H1 (cell line): ENCODE data around the gene STH. TPM values are rescaled to one million over a fixed set of nuclear protein-coding genes. Genes with fewer than 3 reads are reported as not detected.

ENCODE experiments used
- CTCF ChIA-PET: fragments of 300-600 bp; sonication (Branson Sonifier 250); formaldehyde crosslinking; loops from one replicate; lab custom pipeline; 2021; ENCODE audit not compliant: partially characterized antibody; lab: Charles Lee
- POLR2A ChIA-PET: fragments of 300-600 bp; sonication (Branson Sonifier 250); formaldehyde crosslinking; loops from one replicate; lab custom pipeline; 2021; ENCODE audit warnings: inconsistent platforms; ENCODE audit not compliant: partially characterized antibody; lab: Charles Lee
- DNase-seq, 2 experiments: peaks; one replicate each; pipeline versions ENCODE4 v3.0.0 to v3.0.0-alpha.2; 2010 to 2022; ENCODE audit warnings: low spot score in 2 of 2, low read depth in 1 of 2, mixed read lengths in 1 of 2
- FAIRE-seq: peaks from 2 replicates; lab custom pipeline; 2011; peaks lifted over from hg19 to GRCh38; lab: Jason Lieb, UNC
- H2AFZ ChIP-seq: 2 replicates; pipeline ENCODE4 v1.8.1; 2012; ENCODE audit warnings: low read length, inconsistent platforms
- H2AK5ac ChIP-seq: 2 replicates; pipeline ENCODE4 v1.6.1; 2013; ENCODE audit warnings: low read depth, low read length
- H2BK120ac ChIP-seq: replicated peaks from 2 replicates; pipeline ENCODE3; 2013; ENCODE audit warnings: low read depth, low read length, inconsistent platforms
- H2BK12ac ChIP-seq: 2 replicates; pipeline ENCODE4 v1.6.1; 2013; ENCODE audit warnings: low read depth, low read length
- H2BK15ac ChIP-seq: 2 replicates; pipeline ENCODE4 v1.6.1; 2013; ENCODE audit warnings: low read length
- H2BK20ac ChIP-seq: 2 replicates; pipeline ENCODE4 v1.6.1; 2013; ENCODE audit warnings: low read length
- H2BK5ac ChIP-seq: 2 replicates; pipeline ENCODE4 v1.6.1; 2013; ENCODE audit warnings: low read depth, low read length
- H3K14ac ChIP-seq: 2 replicates; pipeline ENCODE4 v1.6.1; 2013; ENCODE audit warnings: inconsistent platforms; ENCODE audit not compliant: insufficient read length
- H3K18ac ChIP-seq: 2 replicates; pipeline ENCODE4 v1.6.1; 2013; ENCODE audit warnings: low read length; ENCODE audit errors: extremely low read depth
- H3K23ac ChIP-seq: 2 replicates; pipeline ENCODE4 v1.6.1; 2013; ENCODE audit warnings: inconsistent platforms; ENCODE audit not compliant: insufficient read length
- H3K23me2 ChIP-seq: 2 replicates; pipeline ENCODE4 v1.6.1; 2013; ENCODE audit warnings: low read depth, low read length
- H3K27ac ChIP-seq: 2 replicates; pipeline ENCODE4 v1.6.1; 2011; ENCODE audit warnings: low read depth, low read length, inconsistent platforms
- H3K27me3 ChIP-seq, 4 experiments: replicated peaks in 1 of 4; 1 replicate in 1 of 4; 2 replicates in 3 of 4; pipeline versions ENCODE4 v1.6.1 to v1.8.1; 2011 to 2013; ENCODE audit warnings: low read length in 3 of 4, mild to moderate bottlenecking in 3 of 4, inconsistent platforms in 2 of 4, mixed read lengths in 2 of 4, moderate library complexity in 1 of 4; ENCODE audit not compliant: control insufficient read depth in 3 of 4, insufficient read depth in 3 of 4; ENCODE audit errors: extremely low read depth in 1 of 4
- H3K36me3 ChIP-seq, 4 experiments: 2 replicates each; pipeline versions ENCODE4 v1.6.1 to v1.8.1; 2011 to 2013; ENCODE audit warnings: mild to moderate bottlenecking in 4 of 4, low read length in 3 of 4, moderate library complexity in 2 of 4, control low read depth in 1 of 4, inconsistent platforms in 1 of 4; ENCODE audit not compliant: insufficient read depth in 4 of 4, control insufficient read depth in 2 of 4
- H3K4ac ChIP-seq: replicated peaks from 2 replicates; pipeline ENCODE3; 2013; ENCODE audit warnings: low read length, low read depth, mixed read lengths, inconsistent platforms; ENCODE audit not compliant: insufficient read length
- H3K4me1 ChIP-seq, 4 experiments: replicated peaks in 1 of 4; 1 replicate in 1 of 4; 2 replicates in 3 of 4; pipeline versions ENCODE4 v1.6.1 to v1.8.1; 2011 to 2013; ENCODE audit warnings: low read length in 3 of 4, inconsistent platforms in 2 of 4, mixed read lengths in 1 of 4; ENCODE audit not compliant: insufficient read depth in 4 of 4, control insufficient read depth in 3 of 4
- H3K4me2 ChIP-seq, 2 experiments: 2 replicates each; pipeline versions ENCODE4 v1.6.1 to v1.8.1; 2011 to 2013; ENCODE audit warnings: low read depth in 2 of 2, low read length in 2 of 2, control low read depth in 1 of 2, inconsistent platforms in 1 of 2, mild to moderate bottlenecking in 1 of 2; ENCODE audit not compliant: insufficient read depth in 1 of 2
- H3K4me3 ChIP-seq, 4 experiments: fragments of 200-600, 300-600 bp in 1 of 4; sonication (generic), shearing (Covaris generic), sonication (Bioruptor Twin) in 1 of 4; 2 replicates each; pipeline versions ENCODE4 v1.5.1 to v1.8.1; 2011 to 2016; ENCODE audit warnings: low read length in 4 of 4, low read depth in 3 of 4, control low read depth in 2 of 4, inconsistent platforms in 2 of 4, mild to moderate bottlenecking in 2 of 4, mixed read lengths in 1 of 4, moderate library complexity in 1 of 4; ENCODE audit not compliant: insufficient read depth in 2 of 4; ENCODE audit errors: extremely low read depth in 1 of 4
- H3K56ac ChIP-seq: replicated peaks from 2 replicates; pipeline ENCODE3; 2013; ENCODE audit warnings: low read depth, mild to moderate bottlenecking, mixed read lengths, low read length, inconsistent platforms; ENCODE audit not compliant: insufficient read length
- H3K79me1 ChIP-seq: 2 replicates; pipeline ENCODE4 v1.6.1; 2013; ENCODE audit warnings: low read depth, low read length, control low read depth
- H3K79me2 ChIP-seq, 2 experiments: 2 replicates each; pipeline versions ENCODE4 v1.6.1 to v1.8.1; 2012 to 2013; ENCODE audit warnings: low read length in 2 of 2, mild to moderate bottlenecking in 2 of 2, inconsistent platforms in 1 of 2; ENCODE audit not compliant: insufficient read depth in 2 of 2, control insufficient read depth in 1 of 2
- H3K9ac ChIP-seq, 4 experiments: replicated peaks in 1 of 4; 1 replicate in 1 of 4; 2 replicates in 3 of 4; pipeline versions ENCODE4 v1.6.1 to v1.8.1; 2011 to 2013; ENCODE audit warnings: low read depth in 3 of 4, low read length in 3 of 4, control low read depth in 2 of 4, mild to moderate bottlenecking in 2 of 4, moderate library complexity in 2 of 4, inconsistent platforms in 1 of 4; ENCODE audit errors: extremely low read depth in 1 of 4
- H3K9me3 ChIP-seq, 2 experiments: 2 replicates each; pipeline versions ENCODE4 v1.6.1 to v1.8.1; 2012 to 2013; ENCODE audit warnings: mild to moderate bottlenecking in 2 of 2, moderate library complexity in 2 of 2, control low read depth in 1 of 2, inconsistent platforms in 1 of 2, low read depth in 1 of 2, low read length in 1 of 2, mixed read lengths in 1 of 2; ENCODE audit not compliant: insufficient read depth in 2 of 2
- H4K20me1 ChIP-seq, 2 experiments: replicated peaks in 1 of 2; 2 replicates each; pipeline versions ENCODE3 to v1.8.1; 2011 to 2013; ENCODE audit warnings: inconsistent platforms in 2 of 2, low read length in 2 of 2, mild to moderate bottlenecking in 1 of 2; ENCODE audit not compliant: insufficient read depth in 2 of 2, control insufficient read depth in 1 of 2
- H4K5ac ChIP-seq: 2 replicates; pipeline ENCODE4 v1.6.1; 2013; ENCODE audit warnings: low read length, low read depth, mixed read lengths, inconsistent platforms; ENCODE audit not compliant: insufficient read length
- H4K8ac ChIP-seq: 2 replicates; pipeline ENCODE4 v1.8.0; 2013; ENCODE audit warnings: mild to moderate bottlenecking, moderate library complexity, low read length, inconsistent platforms; ENCODE audit not compliant: insufficient read depth; ENCODE audit errors: extremely low read depth
- H4K91ac ChIP-seq: replicated peaks from 2 replicates; pipeline ENCODE3; 2013; ENCODE audit warnings: low read length, mixed read lengths, inconsistent platforms; ENCODE audit not compliant: insufficient read length
- CTCF ChIP-seq, 3 experiments: IDR thresholded peaks; 1 replicate in 2 of 3; 2 replicates in 1 of 3; pipeline versions ENCODE4 v1.5.1 to v1.6.1; 2011; ENCODE audit warnings: low read length in 3 of 3, mild to moderate bottlenecking in 3 of 3, inconsistent platforms in 2 of 3, low read depth in 1 of 3, moderate library complexity in 1 of 3; ENCODE audit not compliant: insufficient read depth in 1 of 3; ENCODE audit errors: control extremely low read depth in 1 of 3
- EP300 ChIP-seq, 2 experiments: IDR thresholded peaks; 1 replicate in 1 of 2; 2 replicates in 1 of 2; pipeline ENCODE4 v1.6.1; 2011 to 2012; ENCODE audit warnings: low read depth in 2 of 2, low read length in 2 of 2, mild to moderate bottlenecking in 2 of 2, borderline replicate concordance in 1 of 2, inconsistent platforms in 1 of 2, moderate library complexity in 1 of 2
- GABPA ChIP-seq: IDR thresholded peaks from 2 replicates; pipeline ENCODE4 v1.6.1; 2011; ENCODE audit warnings: mild to moderate bottlenecking, low read length, moderate library complexity, borderline replicate concordance; ENCODE audit not compliant: insufficient read depth
- KDM5A ChIP-seq: fragments of 200-600 bp; IDR thresholded peaks from 2 replicates; pipeline ENCODE4 v1.7.1; 2012; ENCODE audit warnings: mild to moderate bottlenecking, low read length, inconsistent platforms, mixed read lengths
- MAX ChIP-seq: IDR thresholded peaks from 2 replicates; pipeline ENCODE4 v1.6.1; 2012; ENCODE audit warnings: inconsistent platforms
- RXRA ChIP-seq: IDR thresholded peaks from 2 replicates; pipeline ENCODE4 v1.6.1; 2011; ENCODE audit warnings: low read depth, mild to moderate bottlenecking, low read length, moderate library complexity; ENCODE audit not compliant: insufficient read depth
- SP4 ChIP-seq: IDR thresholded peaks from 2 replicates; pipeline ENCODE4 v1.6.1; 2012; ENCODE audit warnings: low read length, inconsistent platforms
- SRF ChIP-seq: IDR thresholded peaks from 2 replicates; pipeline ENCODE4 v1.6.1; 2011; ENCODE audit warnings: mild to moderate bottlenecking, low read depth, low read length, moderate library complexity
- SUZ12 ChIP-seq: fragments of 200-600 bp; sonication (generic); IDR thresholded peaks from 2 replicates; pipeline ENCODE4 v1.6.1; 2012; ENCODE audit warnings: mild to moderate bottlenecking, inconsistent platforms, low read length, moderate library complexity, mixed read lengths
- TAF7 ChIP-seq: optimal IDR thresholded peaks from 2 replicates; pipeline ENCODE3; 2011; ENCODE audit warnings: low read depth, mild to moderate bottlenecking, inconsistent platforms, low read length, moderate library complexity, borderline replicate concordance
- WGBS, 2 experiments: shearing (Covaris generic) in 1 of 2; methylation state at CpG; one replicate each; pipeline versions ENCODE4 v1.1.6 to v1.1.7; 2013 to 2015; ENCODE audit warnings: low lambda C conversion rate in 2 of 2, mixed read lengths in 2 of 2, inconsistent platforms in 1 of 2, low coverage in 1 of 2, missing lambda C conversion rate in 1 of 2; ENCODE audit not compliant: insufficient replicate concordance in 2 of 2, insufficient coverage in 1 of 2, insufficient read length in 1 of 2; ENCODE audit errors: extremely low coverage in 1 of 2, missing lambda C conversion rate in 1 of 2; 5-methylcytosine and 5-hydroxymethylcytosine counted together
- polyA plus RNA-seq, 7 experiments: library from polyadenylated mRNA; depleted of rRNA in 3 of 7; stranded (reverse) in 5 of 7; unstranded in 2 of 7; fragments of >200 nt in 5 of 7; fragments of 200-250 nt in 2 of 7; gene quantifications; 1 replicate in 5 of 7; 2 replicates in 1 of 7; 4 replicates in 1 of 7; pipeline versions ENCODE4 v1.2.1 to v1.2.3, GENCODE V29; 2011 to 2013; ENCODE audit warnings: missing spikeins in 2 of 7, mixed read lengths in 2 of 7
- total RNA-seq: library from RNA; stranded (reverse); fragmentation: NEBNext Ultra II Directional; extraction: Animal tissue kit (Norgen Biotek cat#: 25700); gene quantifications from 2 replicates; pipeline ENCODE4 v1.2.1, GENCODE V29; 2021

STH gene
- total and polyA plus RNA-seq, 2 of the 8 experiments (the other 6 are each of a cell fraction or from before 2014, with no cell fraction given), result not detected

- Histone ChIP-seq H3K4me1 (peaks cover 3 to 19% (median 6%) of the 10 kb centered on the region in 4 experiments), H4K8ac (0 out of 2 replicates have a peak overlapping the region, but pooled peaks have one; percentile 43), H2BK15ac (no peak overlapping the region), H3K27me3 (no peaks in the 10 kb centered on the region), H2BK20ac (no peak overlapping the region), H2BK5ac (no peak overlapping the region), H4K5ac (no peak overlapping the region), H3K9me3 (no peaks in the 10 kb centered on the region), H2BK120ac (no peak overlapping the region), H3K36me3 (peaks cover 0 to 5% (median 0%) of the 10 kb centered on the region in 4 experiments; a peak in 2 of 8 replicates), H3K79me2 (no peaks in the 10 kb centered on the region), H3K9ac (no peak overlapping the region), H2BK12ac (no peak overlapping the region), H3K27ac (no peak overlapping the region), H2AK5ac (no peak overlapping the region), H3K79me1 (no peaks in the 10 kb centered on the region), H4K20me1 (peaks cover 1 to 5% of the 10 kb centered on the region in 2 experiments), H3K4me2 (no peak overlapping the region), H3K23me2 (no peaks in the 10 kb centered on the region), H3K14ac (no peak overlapping the region), H3K4me3 (no peak overlapping the region), H3K56ac (no peak overlapping the region), H3K18ac (no peak overlapping the region), H4K91ac (no peak overlapping the region), H3K4ac (no peak overlapping the region), H2AFZ (no peak overlapping the region), H3K23ac (no peak overlapping the region)
- CTCF ChIA-PET, result interaction anchor here (1.0 to 2.3 kb wide), 2 partner anchors 21 to 22 kb away, joined by 3 to 12 read pairs; no protein-coding TSS in a partner anchor
- no peak for FAIRE-seq
- WGBS, 2 experiments, result 90% methylated on average over 9 of the region's 14 CpGs; no CpG with 5 or more reads in 1 of the 2 experiments
- no peak for DNase-seq
- POLR2A ChIA-PET, result interaction anchor here (0.6 kb wide), 1 partner anchor 216 kb away, joined by 3 read pairs; no protein-coding TSS in a partner anchor
- TF ChIP-seq CTCF (IDR thresholded peaks at IDR 0.05; ENCODE audit: control extremely low read depth in 1 of 3, insufficient read depth in 1 of 3, low read depth in 1 of 3, low read length in 3 of 3), result no peak
- TF ChIP-seq RXRA, result no peak
- TF ChIP-seq EP300 (IDR thresholded peaks at IDR 0.05; ENCODE audit: borderline replicate concordance in 1 of 2, low read depth in 2 of 2, low read length in 2 of 2), result no peak
- no peak for TF ChIP-seq MAX
- TF ChIP-seq SUZ12, result no peak
- no peak for TF ChIP-seq SRF
- TF ChIP-seq GABPA, result no peak
- TF ChIP-seq KDM5A, result no peak
- no peak for TF ChIP-seq TAF7
- no peak for TF ChIP-seq SP4
Measured at GRCh38 chr17:46024590-46024989, 25.5 kb downstream of the STH start.
